GM23338 (cell line): Measurements from ENCODE around the gene SLC22A3. TPM values are rescaled to one million over a fixed set of nuclear protein-coding genes. Genes with fewer than 3 reads are reported as not detected.

Experiments
- ATAC-seq: fragments of 200-7000 bp; cut with Tn5 transposase; 3 replicates; pipeline ENCODE4 v1.9.1; 2020
- DNase-seq: peaks from one replicate; pipeline ENCODE4 v3.0.0-alpha.2; 2015; ENCODE audit warnings: low spot score
- H2AFZ ChIP-seq: fragments of 200-600 bp; sonication (generic); 2 replicates; pipeline ENCODE4 v1.8.0; 2016; ENCODE audit warnings: antibody characterized with exemption, mild to moderate bottlenecking, moderate library complexity
- H3F3A ChIP-seq: fragments of 200-600 bp; sonication (generic); replicated peaks from 2 replicates; pipeline ENCODE4 v1.8.0; 2017; ENCODE audit warnings: antibody characterized with exemption, mixed run types, low read depth
- H3K27ac ChIP-seq: fragments of 200-600 bp; sonication (generic); 2 replicates; pipeline ENCODE4 v1.6.1; 2016; ENCODE audit warnings: low read depth
- H3K27me3 ChIP-seq: fragments of 200-600 bp; sonication (generic); 2 replicates; pipeline ENCODE4 v1.8.0; 2016; ENCODE audit warnings: mild to moderate bottlenecking, mixed run types, moderate library complexity; ENCODE audit not compliant: insufficient read depth
- H3K36me3 ChIP-seq: fragments of 200-600 bp; sonication (generic); 2 replicates; pipeline ENCODE4 v1.8.0; 2016; ENCODE audit warnings: mild to moderate bottlenecking; ENCODE audit not compliant: insufficient read depth
- H3K4me1 ChIP-seq: fragments of 200-600 bp; sonication (generic); 2 replicates; pipeline ENCODE4 v1.8.0; 2016; ENCODE audit warnings: mild to moderate bottlenecking, moderate library complexity; ENCODE audit not compliant: insufficient read depth
- H3K4me2 ChIP-seq: fragments of 200-600 bp; sonication (generic); 2 replicates; pipeline ENCODE4 v1.7.1; 2017; ENCODE audit warnings: mixed run types
- H3K4me3 ChIP-seq: fragments of 200-600 bp; sonication (generic); 2 replicates; pipeline ENCODE4 v1.6.1; 2016; ENCODE audit warnings: mixed run types
- H3K79me2 ChIP-seq: fragments of 200-600 bp; sonication (generic); replicated peaks from 2 replicates; pipeline ENCODE4 v1.8.0; 2017; ENCODE audit warnings: mild to moderate bottlenecking; ENCODE audit not compliant: insufficient read depth
- H3K9me2 ChIP-seq: fragments of 200-600 bp; sonication (generic); 2 replicates; pipeline ENCODE4 v1.8.0; 2017; ENCODE audit not compliant: insufficient read depth
- H4K20me1 ChIP-seq: fragments of 200-600 bp; sonication (generic); replicated peaks from 2 replicates; pipeline ENCODE4 v1.8.0; 2017; ENCODE audit warnings: mild to moderate bottlenecking; ENCODE audit not compliant: insufficient read depth
- H3K27ac Mint-ChIP-seq: 2 replicates; pipeline ENCODE4 v1.8.0; 2020; ENCODE audit warnings: inconsistent platforms, mild to moderate bottlenecking, moderate library complexity, mixed read lengths
- H3K27me3 Mint-ChIP-seq: 3 replicates; pipeline ENCODE4 v1.8.0; 2022; ENCODE audit warnings: low read depth, mild to moderate bottlenecking, moderate library complexity, mixed read lengths, inconsistent platforms; ENCODE audit not compliant: insufficient read depth, poor library complexity
- H3K36me3 Mint-ChIP-seq: 3 replicates; pipeline ENCODE4 v1.8.0; 2021; ENCODE audit warnings: low read depth, mild to moderate bottlenecking, inconsistent platforms, moderate library complexity, mixed read lengths
- H3K4me1 Mint-ChIP-seq: 3 replicates; pipeline ENCODE4 v1.8.0; 2020; ENCODE audit warnings: mild to moderate bottlenecking, inconsistent platforms, mixed read lengths
- H3K4me3 Mint-ChIP-seq: 3 replicates; pipeline ENCODE4 v1.8.0; 2021; ENCODE audit warnings: moderate library complexity, mild to moderate bottlenecking, inconsistent platforms, mixed read lengths
- H3K9me3 Mint-ChIP-seq: 3 replicates; pipeline ENCODE4 v1.8.0; 2020; ENCODE audit warnings: moderate library complexity, mild to moderate bottlenecking, inconsistent platforms, mixed read lengths
- CREB1 ChIP-seq: fragments of 250-450 bp; sonication (Bioruptor Pico); IDR thresholded peaks from 2 replicates; pipeline ENCODE4 v1.5.0; 2020; ENCODE audit warnings: low read depth, mild to moderate bottlenecking, moderate library complexity
- CTCF ChIP-seq, 2 experiments: fragments of 200-600 bp in 1 of 2; sonication (generic) in 1 of 2; conservative IDR thresholded peaks; 2 replicates each; pipeline versions ENCODE4 v1.5.1 to v1.6.1; 2016 to 2017; ENCODE audit warnings: antibody characterized with exemption in 2 of 2, low read depth in 2 of 2, mild to moderate bottlenecking in 2 of 2, moderate library complexity in 1 of 2
- ETS1 ChIP-seq: IDR thresholded peaks from 2 replicates; pipeline ENCODE4 v1.6.1; 2016; ENCODE audit warnings: antibody characterized with exemption
- EZH2 ChIP-seq: fragments of 200-600 bp; sonication (generic); IDR thresholded peaks from one replicate; pipeline ENCODE4 v1.8.0; 2017; ENCODE audit warnings: antibody characterized with exemption, mild to moderate bottlenecking, low read depth; ENCODE audit not compliant: unreplicated experiment
- EZH2phosphoT487 ChIP-seq: fragments of 200-600 bp; sonication (generic); IDR thresholded peaks from one replicate; pipeline ENCODE4 v1.8.1; 2018; ENCODE audit warnings: antibody characterized with exemption; ENCODE audit not compliant: unreplicated experiment
- JUNB ChIP-seq: IDR thresholded peaks from one replicate; pipeline ENCODE4 v1.6.1; 2016; ENCODE audit warnings: antibody characterized with exemption; ENCODE audit not compliant: unreplicated experiment
- NANOG ChIP-seq: IDR thresholded peaks from 2 replicates; pipeline ENCODE4 v1.6.1; 2016; ENCODE audit warnings: antibody characterized with exemption, borderline replicate concordance
- POLR2AphosphoS5 ChIP-seq: IDR thresholded peaks from 2 replicates; pipeline ENCODE4 v1.6.1; 2016; ENCODE audit warnings: antibody characterized with exemption, low read depth
- REST ChIP-seq: IDR thresholded peaks from one replicate; pipeline ENCODE4 v1.6.1; 2018; ENCODE audit warnings: antibody characterized with exemption; ENCODE audit not compliant: unreplicated experiment
- STAT1 ChIP-seq: IDR thresholded peaks from one replicate; pipeline ENCODE4 v1.6.1; 2016; ENCODE audit warnings: antibody characterized with exemption; ENCODE audit not compliant: unreplicated experiment
- ZNF114 ChIP-seq: fragments of 250-450 bp; sonication (Bioruptor Pico); IDR thresholded peaks from 2 replicates; pipeline ENCODE4 v1.5.0; 2020; ENCODE audit warnings: mild to moderate bottlenecking, moderate library complexity
- ZNF331 ChIP-seq: fragments of 250-450 bp; sonication (Bioruptor Pico); IDR thresholded peaks from 2 replicates; pipeline ENCODE4 v1.5.0; 2020; ENCODE audit warnings: low read depth, mild to moderate bottlenecking, moderate library complexity
- polyA plus RNA-seq: library from polyadenylated mRNA; unstranded; fragments of >200 nt; fragmentation: Nextera tagmentation; extraction: Ambion mirVana; gene quantifications from 2 replicates; pipeline ENCODE4 v1.2.1, GENCODE V29; 2016
- total RNA-seq: library from RNA; depleted of rRNA; stranded (reverse); fragments of >200 nt; shearing (Covaris generic); gene quantifications from 2 replicates; pipeline ENCODE4 v1.2.3, GENCODE V29; 2014

SLC22A3 gene
- total and polyA plus RNA-seq, 2 experiments from 2014 or later, result 0.78 to 3.2 TPM

GRCh38 chr6:160312900-160313299, 35.3 kb upstream of the SLC22A3 start:
- Histone ChIP-seq H3K9me2 (no peaks in the 10 kb centered on the region; the same call in 1 of the 2 replicates), H3K27ac (no peak overlapping the region), H2AFZ (no peak overlapping the region), H3K27me3 (no peaks in the 10 kb centered on the region), H3K79me2 (no peaks in the 10 kb centered on the region), H3K4me2 (no peak overlapping the region), H3K36me3 (no peaks in the 10 kb centered on the region), H3K4me1 (no peaks in the 10 kb centered on the region), H3K4me3 (no peak overlapping the region), H3F3A (no peaks in the 10 kb centered on the region), H4K20me1 (no peaks in the 10 kb centered on the region)
- no peak overlapping the region for H3K27ac Mint-ChIP-seq
- H3K4me1 Mint-ChIP-seq, result no peaks in the 10 kb centered on the region
- no peak for DNase-seq
- ATAC-seq, result no peak
- TF ChIP-seq STAT1 (no peak), EZH2phosphoT487 (no peak), NANOG (no peak), ZNF331 (CRISPR knock-in tag) (no peak), ZNF114 (CRISPR knock-in tag) (no peak), POLR2AphosphoS5 (no peak), ETS1 (no peak), REST (no peak), CREB1 (CRISPR knock-in tag) (no peak), JUNB (no peak), EZH2 (no peak)
- H3K27me3 Mint-ChIP-seq, result peaks cover 5% of the 10 kb centered on the region
- no peak overlapping the region for H3K4me3 Mint-ChIP-seq
- H3K9me3 Mint-ChIP-seq, result peaks cover 40% of the 10 kb centered on the region
- H3K36me3 Mint-ChIP-seq, result peaks cover 21% of the 10 kb centered on the region; the same call in 2 of the 3 replicates

- H3F3A ChIP-seq, result no peaks in the 10 kb centered on the region
- H3K27me3 Mint-ChIP-seq, result peaks cover 5% of the 10 kb centered on the region
- H3K27me3 ChIP-seq, result no peaks in the 10 kb centered on the region
- DNase-seq (no peak), ATAC-seq (no peak)
- H3K27ac ChIP-seq, result no peak overlapping the region
- H3K27ac Mint-ChIP-seq, result no peak overlapping the region
- no peaks in the 10 kb centered on the region for H3K36me3 ChIP-seq
- no peak overlapping the region for H3K4me2 ChIP-seq
- H2AFZ ChIP-seq, result no peak overlapping the region
- no peaks in the 10 kb centered on the region for H4K20me1 ChIP-seq
- no peak overlapping the region for H3K4me3 Mint-ChIP-seq
- H3K9me3 Mint-ChIP-seq, result peaks cover 27% of the 10 kb centered on the region
- H3K4me3 ChIP-seq, result no peak overlapping the region
- no peaks in the 10 kb centered on the region for H3K4me1 Mint-ChIP-seq
- no peaks in the 10 kb centered on the region for H3K79me2 ChIP-seq
- no peaks in the 10 kb centered on the region; the same call in 1 of the 2 replicates for H3K9me2 ChIP-seq
- H3K36me3 Mint-ChIP-seq, result peaks cover 19% of the 10 kb centered on the region; the same call in 2 of the 3 replicates
- H3K4me1 ChIP-seq, result no peaks in the 10 kb centered on the region
- no peak for TF ChIP-seq REST
- TF ChIP-seq ZNF331 (CRISPR knock-in tag), result no peak
- no peak for TF ChIP-seq POLR2AphosphoS5
- TF ChIP-seq CTCF (conservative IDR thresholded peaks at IDR 0.05; ENCODE audit: low read depth in 2 of 2), result no peak
- TF ChIP-seq CREB1 (CRISPR knock-in tag), result no peak
- no peak for TF ChIP-seq EZH2
- no peak for TF ChIP-seq ZNF114 (CRISPR knock-in tag)
- no peak for TF ChIP-seq JUNB
- no peak for TF ChIP-seq NANOG
- TF ChIP-seq EZH2phosphoT487, result no peak
- TF ChIP-seq ETS1, result no peak
Measured at GRCh38 chr6:160315310-160315709, 32.9 kb upstream of the SLC22A3 start.
